Measurements from ENCODE around the gene PTGR3.

- TF ChIP-seq POLR2A (IDR thresholded peaks at IDR 0.05) (peak in 1 of 4 donors; percentile 44), CTCF (IDR thresholded peaks at IDR 0.05) (no peak)
Measured at GRCh38 chr18:75208836-75209128, 157 bp downstream of the PTGR3 start.

All from esophagus squamous epithelium (tissue), 4 donors.